ENCODE measurements around the gene CCNY. TPM values are rescaled to one million over a fixed set of nuclear protein-coding genes. Genes with fewer than 3 reads are reported as not detected.

CCNY gene
- total RNA-seq, 1 experiment from 2014 or later, result 62.2 TPM

DNA sequence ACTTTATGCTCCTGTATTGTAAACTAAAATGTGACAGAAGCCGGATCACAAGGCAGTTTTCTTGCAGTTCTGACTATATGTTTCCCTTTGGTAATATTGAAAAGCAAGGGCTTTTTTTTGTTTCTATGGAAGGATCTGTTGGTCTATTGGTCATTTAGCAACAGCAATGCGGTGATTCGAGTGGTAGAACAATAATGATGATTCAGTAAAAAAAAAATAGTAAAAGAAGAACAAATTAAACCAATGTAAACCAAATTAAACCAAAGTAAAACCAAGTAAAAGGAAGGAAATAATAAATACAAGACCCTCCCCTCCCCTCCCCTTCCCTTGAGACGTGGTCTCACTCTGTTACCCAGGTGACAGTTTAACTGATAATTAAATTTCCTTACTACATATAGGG is 17.8 kb upstream of the CCNY start:
- Histone ChIP-seq H3K4me2 (ENCODE audit: low read length) (no peak overlapping the region), H3K4me1 (ENCODE audit: control insufficient read depth in 1 of 2, insufficient read depth in 2 of 2, low read length in 2 of 2) (no peaks in the 10 kb centered on the region), H3K36me3 (ENCODE audit: control insufficient read depth in 1 of 2, insufficient read depth in 2 of 2, low read length in 2 of 2) (0 out of 4 replicates have a peak, but pooled peaks cover 0 to 7% of the 10 kb centered on the region in 2 experiments), H3K9ac (ENCODE audit: low read length) (no peak overlapping the region), H3K27me3 (ENCODE audit: insufficient read depth, low read length) (no peaks in the 10 kb centered on the region), H3K79me2 (ENCODE audit: insufficient read depth, low read length) (no peaks in the 10 kb centered on the region), H3K9me2 (ENCODE audit: insufficient read depth) (no peaks in the 10 kb centered on the region), H3K27ac (ENCODE audit: low read depth, low read length) (no peak overlapping the region), H2AFZ (ENCODE audit: low read depth, low read length, poor library complexity, severe bottlenecking) (no peak overlapping the region), H4K20me1 (ENCODE audit: insufficient read depth) (no peaks in the 10 kb centered on the region), H3K9me3 (ENCODE audit: control insufficient read depth in 1 of 2, insufficient read depth in 1 of 2, low read depth in 1 of 2, low read length in 2 of 2) (no peaks in the 10 kb centered on the region), H3K4me3 (replicated peaks in 1 of 2; ENCODE audit: low read depth in 1 of 2, low read length in 2 of 2) (no peak overlapping the region)
- ChIA-PET RAD21 (ENCODE audit: low non-redundant PET in 1 of 2, low total read pairs in 2 of 2, uncharacterized antibody in 2 of 2, unreplicated experiment in 2 of 2) (no interaction called here), CTCF (no interaction called here), POLR2A (no interaction called here)
- DNase-seq (ENCODE audit: low read depth, low spot score) (no peak), ATAC-seq (no peak)
- TF ChIP-seq POLR2AphosphoS5 (IDR thresholded peaks at IDR 0.05; ENCODE audit: low read depth, low read length), result no peak
- TF ChIP-seq EZH2phosphoT487 (IDR thresholded peaks at IDR 0.05; ENCODE audit: borderline replicate concordance), result no peak
- no peak for TF ChIP-seq POLR2A (IDR thresholded peaks at IDR 0.05; ENCODE audit: borderline replicate concordance, extremely low read depth, insufficient read depth, insufficient read length)
- TF ChIP-seq ZFX (IDR thresholded peaks at IDR 0.05), result no peak
- no peak for TF ChIP-seq ELF1 (IDR thresholded peaks at IDR 0.05; ENCODE audit: borderline replicate concordance, low read depth)
- TF ChIP-seq, protein P1, sequence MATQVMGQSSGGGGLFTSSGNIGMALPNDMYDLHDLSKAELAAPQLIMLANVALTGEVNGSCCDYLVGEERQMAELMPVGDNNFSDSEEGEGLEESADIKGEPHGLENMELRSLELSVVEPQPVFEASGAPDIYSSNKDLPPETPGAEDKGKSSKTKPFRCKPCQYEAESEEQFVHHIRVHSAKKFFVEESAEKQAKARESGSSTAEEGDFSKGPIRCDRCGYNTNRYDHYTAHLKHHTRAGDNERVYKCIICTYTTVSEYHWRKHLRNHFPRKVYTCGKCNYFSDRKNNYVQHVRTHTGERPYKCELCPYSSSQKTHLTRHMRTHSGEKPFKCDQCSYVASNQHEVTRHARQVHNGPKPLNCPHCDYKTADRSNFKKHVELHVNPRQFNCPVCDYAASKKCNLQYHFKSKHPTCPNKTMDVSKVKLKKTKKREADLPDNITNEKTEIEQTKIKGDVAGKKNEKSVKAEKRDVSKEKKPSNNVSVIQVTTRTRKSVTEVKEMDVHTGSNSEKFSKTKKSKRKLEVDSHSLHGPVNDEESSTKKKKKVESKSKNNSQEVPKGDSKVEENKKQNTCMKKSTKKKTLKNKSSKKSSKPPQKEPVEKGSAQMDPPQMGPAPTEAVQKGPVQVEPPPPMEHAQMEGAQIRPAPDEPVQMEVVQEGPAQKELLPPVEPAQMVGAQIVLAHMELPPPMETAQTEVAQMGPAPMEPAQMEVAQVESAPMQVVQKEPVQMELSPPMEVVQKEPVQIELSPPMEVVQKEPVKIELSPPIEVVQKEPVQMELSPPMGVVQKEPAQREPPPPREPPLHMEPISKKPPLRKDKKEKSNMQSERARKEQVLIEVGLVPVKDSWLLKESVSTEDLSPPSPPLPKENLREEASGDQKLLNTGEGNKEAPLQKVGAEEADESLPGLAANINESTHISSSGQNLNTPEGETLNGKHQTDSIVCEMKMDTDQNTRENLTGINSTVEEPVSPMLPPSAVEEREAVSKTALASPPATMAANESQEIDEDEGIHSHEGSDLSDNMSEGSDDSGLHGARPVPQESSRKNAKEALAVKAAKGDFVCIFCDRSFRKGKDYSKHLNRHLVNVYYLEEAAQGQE (IDR thresholded peaks at IDR 0.05; ENCODE audit: low read depth), result no peak
- intact Hi-C loops (cut with micrococcal nuclease), result no loop called here
- no TSS peak for BruUV-seq (replicated peaks)

DNA sequence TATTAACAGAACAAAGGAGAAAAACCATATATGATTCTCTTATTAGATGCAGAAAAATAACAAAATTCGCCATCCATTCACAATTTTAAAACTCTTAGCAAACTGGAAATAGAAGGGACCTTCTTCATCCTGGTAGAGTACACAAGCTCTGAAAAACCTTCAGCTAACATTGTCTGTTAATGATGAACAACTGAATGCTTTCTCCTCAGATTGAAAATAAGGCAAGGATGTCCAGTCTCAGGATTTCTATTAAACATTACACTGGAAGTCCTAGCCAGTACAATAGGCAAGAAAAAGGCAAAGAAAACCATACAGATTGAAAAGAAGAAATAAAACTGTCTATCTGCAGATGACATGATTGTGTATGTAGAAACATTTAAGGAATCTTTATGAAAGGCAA is 16.0 kb upstream of the CCNY start:
- ATAC-seq (no peak), DNase-seq (ENCODE audit: low read depth, low spot score) (no peak)
- no peaks in the 10 kb centered on the region for H4K20me1 ChIP-seq (ENCODE audit: insufficient read depth)
- no peak overlapping the region for H3K9ac ChIP-seq (ENCODE audit: low read length)
- ChIA-PET CTCF (no interaction called here), POLR2A (interaction anchor here (0.7 kb wide), 1 partner anchor 101 kb away, joined by 4 read pairs; no protein-coding TSS in a partner anchor), RAD21 (ENCODE audit: low non-redundant PET in 1 of 2, low total read pairs in 2 of 2, uncharacterized antibody in 2 of 2, unreplicated experiment in 2 of 2) (no interaction called here)
- H3K9me2 ChIP-seq (ENCODE audit: insufficient read depth), result no peaks in the 10 kb centered on the region
- H3K36me3 ChIP-seq (ENCODE audit: control insufficient read depth in 1 of 2, insufficient read depth in 2 of 2, low read length in 2 of 2), result 0 out of 4 replicates have a peak, but pooled peaks cover 0 to 7% of the 10 kb centered on the region in 2 experiments
- H3K4me1 ChIP-seq (ENCODE audit: control insufficient read depth in 1 of 2, insufficient read depth in 2 of 2, low read length in 2 of 2), result no peaks in the 10 kb centered on the region
- no peaks in the 10 kb centered on the region for H3K27me3 ChIP-seq (ENCODE audit: insufficient read depth, low read length)
- H3K79me2 ChIP-seq (ENCODE audit: insufficient read depth, low read length), result no peaks in the 10 kb centered on the region; the same call in 1 of the 2 replicates
- no peak overlapping the region for H3K4me2 ChIP-seq (ENCODE audit: low read length)
- H2AFZ ChIP-seq (ENCODE audit: low read depth, low read length, poor library complexity, severe bottlenecking), result no peak overlapping the region
- H3K27ac ChIP-seq (ENCODE audit: low read depth, low read length), result no peak overlapping the region
- BruUV-seq (replicated peaks), result no TSS peak
- H3K9me3 ChIP-seq (ENCODE audit: control insufficient read depth in 1 of 2, insufficient read depth in 1 of 2, low read depth in 1 of 2, low read length in 2 of 2), result no peaks in the 10 kb centered on the region
- H3K4me3 ChIP-seq (replicated peaks in 1 of 2; ENCODE audit: low read depth in 1 of 2, low read length in 2 of 2), result no peak overlapping the region
- intact Hi-C loops (cut with micrococcal nuclease), result no loop called here
- no peak for TF ChIP-seq RAD21 (IDR thresholded peaks at IDR 0.05; ENCODE audit: low read depth)
- TF ChIP-seq, protein P1 (IDR thresholded peaks at IDR 0.05; ENCODE audit: low read depth), result no peak
- no peak for TF ChIP-seq ZNF274 (IDR thresholded peaks at IDR 0.05; ENCODE audit: low read depth, low read length)
- TF ChIP-seq, protein P2, sequence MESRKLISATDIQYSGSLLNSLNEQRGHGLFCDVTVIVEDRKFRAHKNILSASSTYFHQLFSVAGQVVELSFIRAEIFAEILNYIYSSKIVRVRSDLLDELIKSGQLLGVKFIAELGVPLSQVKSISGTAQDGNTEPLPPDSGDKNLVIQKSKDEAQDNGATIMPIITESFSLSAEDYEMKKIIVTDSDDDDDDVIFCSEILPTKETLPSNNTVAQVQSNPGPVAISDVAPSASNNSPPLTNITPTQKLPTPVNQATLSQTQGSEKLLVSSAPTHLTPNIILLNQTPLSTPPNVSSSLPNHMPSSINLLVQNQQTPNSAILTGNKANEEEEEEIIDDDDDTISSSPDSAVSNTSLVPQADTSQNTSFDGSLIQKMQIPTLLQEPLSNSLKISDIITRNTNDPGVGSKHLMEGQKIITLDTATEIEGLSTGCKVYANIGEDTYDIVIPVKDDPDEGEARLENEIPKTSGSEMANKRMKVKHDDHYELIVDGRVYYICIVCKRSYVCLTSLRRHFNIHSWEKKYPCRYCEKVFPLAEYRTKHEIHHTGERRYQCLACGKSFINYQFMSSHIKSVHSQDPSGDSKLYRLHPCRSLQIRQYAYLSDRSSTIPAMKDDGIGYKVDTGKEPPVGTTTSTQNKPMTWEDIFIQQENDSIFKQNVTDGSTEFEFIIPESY (IDR thresholded peaks at IDR 0.05; ENCODE audit: extremely low read depth, insufficient replicate concordance, low read length), result no peak
- TF ChIP-seq SRF (IDR thresholded peaks at IDR 0.05; ENCODE audit: low read depth), result no peak
- no peak for TF ChIP-seq CBX3 (IDR thresholded peaks at IDR 0.05; ENCODE audit: low read depth)
- no peak for TF ChIP-seq SIN3A (IDR thresholded peaks at IDR 0.05; ENCODE audit: low read depth)

All from HCT116 (cell line).